ENCODE results near the gene RNU6-9.
"Not testable (repeated sequence)": the region's sequence is repeated elsewhere in the genome, so short reads cannot be mapped to it uniquely, and the experiment has no call there.

RNU6-9 gene

DNA sequence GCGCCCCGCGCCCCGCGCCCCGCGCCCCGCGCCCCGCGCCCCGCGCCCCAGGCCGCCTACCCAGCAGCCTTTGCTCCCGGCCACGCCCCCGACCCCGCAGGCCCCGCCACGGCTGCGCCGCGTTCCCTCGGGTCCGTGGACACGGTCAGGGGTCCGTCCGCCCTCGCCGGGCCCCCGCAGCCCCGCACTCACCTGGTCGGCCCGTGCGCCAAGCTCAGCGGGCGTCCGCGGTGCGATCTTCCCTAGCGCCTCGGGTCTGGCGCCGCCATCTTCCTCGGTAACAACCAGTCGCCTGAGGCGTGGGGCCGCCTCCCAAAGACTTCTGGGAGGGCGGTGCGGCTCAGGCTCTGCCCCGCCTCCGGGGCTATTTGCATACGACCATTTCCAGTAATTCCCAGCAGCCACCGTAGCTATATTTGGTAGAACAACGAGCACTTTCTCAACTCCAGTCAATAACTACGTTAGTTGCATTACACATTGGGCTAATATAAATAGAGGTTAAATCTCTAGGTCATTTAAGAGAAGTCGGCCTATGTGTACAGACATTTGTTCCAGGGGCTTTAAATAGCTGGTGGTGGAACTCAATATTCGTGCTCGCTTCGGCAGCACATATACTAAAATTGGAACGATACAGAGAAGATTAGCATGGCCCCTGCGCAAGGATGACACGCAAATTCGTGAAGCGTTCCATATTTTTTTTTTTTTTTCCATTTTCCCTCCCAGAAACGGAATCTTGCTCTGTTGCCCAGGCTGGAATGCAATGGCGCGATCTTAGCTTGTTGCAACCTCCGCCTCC lies at the start of gene RNU6-9, which contains the start of gene MED16:
Gene RNU6-9 (plus strand): TSS at position 591 of the 796 bp plus-strand sequence.
Gene MED16 (minus strand): TSS at position 294 of the 796 bp plus-strand sequence. CDS start 2,056 bp downstream, outside the sequence.
- H3K4me3 ChIP-seq (ENCODE audit: low read depth in 1 of 2, low read length in 1 of 2) = peak within 1 kb of the TSS; percentile 82 to 84

DNA sequence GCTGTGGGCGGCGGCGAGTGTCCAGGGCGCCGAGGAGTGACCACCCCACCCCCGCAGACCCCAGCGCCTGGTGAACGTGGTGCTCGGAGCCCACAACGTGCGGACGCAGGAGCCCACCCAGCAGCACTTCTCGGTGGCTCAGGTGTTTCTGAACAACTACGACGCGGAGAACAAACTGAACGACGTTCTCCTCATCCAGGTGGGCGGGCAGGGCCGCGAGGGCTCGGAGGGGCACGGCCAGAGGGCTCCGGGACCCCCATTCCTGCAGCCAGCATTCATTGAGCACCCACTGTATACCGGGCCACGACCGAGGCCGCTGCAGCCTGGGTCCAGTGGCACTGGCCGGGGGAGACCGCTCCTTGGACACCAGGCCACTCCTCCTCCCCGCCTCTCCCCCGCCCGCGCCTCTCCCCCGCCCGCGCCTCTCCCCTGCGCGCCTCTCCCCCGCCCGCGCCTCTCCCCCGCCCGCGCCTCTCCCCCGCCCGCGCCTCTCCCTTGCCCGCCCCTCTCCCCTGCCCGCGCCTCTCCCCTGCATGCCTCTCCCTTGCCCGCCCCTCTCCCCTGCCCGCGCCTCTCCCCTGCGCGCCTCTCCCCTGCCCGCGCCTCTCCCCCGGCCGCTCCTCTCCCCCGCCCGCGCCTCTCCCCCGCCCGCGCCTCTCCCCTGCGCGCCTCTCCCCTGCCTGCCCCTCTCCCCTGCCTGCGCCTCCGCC lies 49.3 kb upstream of the RNU6-9 start:
- peak overlapping the region; percentile 54 to 66 for H3K4me3 ChIP-seq (ENCODE audit: low read depth in 1 of 2, low read length in 1 of 2)
- peaks cover 70% of the 10 kb centered on the region for H3K27me3 ChIP-seq
- H3K36me3 ChIP-seq = no peaks in the 10 kb centered on the region
- H3K27ac ChIP-seq = no peak overlapping the region
- H3K4me1 ChIP-seq (ENCODE audit: control insufficient read depth in 1 of 2, insufficient read depth in 1 of 2, low read depth in 1 of 2, low read length in 1 of 2) = peaks cover 55 to 68% of the 10 kb centered on the region in 2 experiments
- no peaks in the 10 kb centered on the region for H3K9me3 ChIP-seq
- TF ChIP-seq, protein P1, sequence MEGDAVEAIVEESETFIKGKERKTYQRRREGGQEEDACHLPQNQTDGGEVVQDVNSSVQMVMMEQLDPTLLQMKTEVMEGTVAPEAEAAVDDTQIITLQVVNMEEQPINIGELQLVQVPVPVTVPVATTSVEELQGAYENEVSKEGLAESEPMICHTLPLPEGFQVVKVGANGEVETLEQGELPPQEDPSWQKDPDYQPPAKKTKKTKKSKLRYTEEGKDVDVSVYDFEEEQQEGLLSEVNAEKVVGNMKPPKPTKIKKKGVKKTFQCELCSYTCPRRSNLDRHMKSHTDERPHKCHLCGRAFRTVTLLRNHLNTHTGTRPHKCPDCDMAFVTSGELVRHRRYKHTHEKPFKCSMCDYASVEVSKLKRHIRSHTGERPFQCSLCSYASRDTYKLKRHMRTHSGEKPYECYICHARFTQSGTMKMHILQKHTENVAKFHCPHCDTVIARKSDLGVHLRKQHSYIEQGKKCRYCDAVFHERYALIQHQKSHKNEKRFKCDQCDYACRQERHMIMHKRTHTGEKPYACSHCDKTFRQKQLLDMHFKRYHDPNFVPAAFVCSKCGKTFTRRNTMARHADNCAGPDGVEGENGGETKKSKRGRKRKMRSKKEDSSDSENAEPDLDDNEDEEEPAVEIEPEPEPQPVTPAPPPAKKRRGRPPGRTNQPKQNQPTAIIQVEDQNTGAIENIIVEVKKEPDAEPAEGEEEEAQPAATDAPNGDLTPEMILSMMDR (IDR thresholded peaks at IDR 0.05) = no peak

More for the DNA sequence above, at the start of gene RNU6-9, which contains the start of gene MED16:
- Histone ChIP-seq H3K27me3 (no peaks in the 10 kb centered on the region), H3K9me3 (no peaks in the 10 kb centered on the region), H3K4me1 (ENCODE audit: control insufficient read depth in 1 of 2, insufficient read depth in 1 of 2, low read depth in 1 of 2, low read length in 1 of 2) (peaks cover 21 to 23% of the 10 kb centered on the region in 2 experiments), H3K36me3 (peaks cover 54% of the 10 kb centered on the region), H3K27ac (peak within 1 kb of the TSS; percentile 94)
- TF ChIP-seq, protein P1 (IDR thresholded peaks at IDR 0.05) = peak; percentile 49

DNA sequence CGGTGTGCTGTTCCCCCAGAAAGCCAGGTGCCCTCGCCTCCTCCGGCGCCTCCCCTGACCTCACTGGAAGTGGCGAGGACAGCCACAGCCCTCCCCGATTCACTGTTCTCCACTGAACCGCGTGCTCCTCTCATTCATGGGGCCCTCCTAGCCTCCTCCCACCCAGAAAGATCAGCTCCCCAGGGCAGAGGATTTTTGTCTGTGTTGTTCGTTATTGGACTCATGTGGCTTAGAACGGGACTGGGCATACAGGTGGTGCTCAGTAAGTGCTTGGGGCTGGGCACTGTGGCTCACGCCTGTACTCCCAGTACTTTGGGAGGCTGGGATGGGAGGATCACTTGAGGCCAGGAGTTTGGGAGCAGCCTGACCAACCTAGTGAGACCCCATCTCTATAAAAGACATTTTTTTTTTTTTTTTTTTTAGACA lies 48.7 kb upstream of the RNU6-9 start:
- TF ChIP-seq, protein P1 (IDR thresholded peaks at IDR 0.05) = no peak

DNA sequence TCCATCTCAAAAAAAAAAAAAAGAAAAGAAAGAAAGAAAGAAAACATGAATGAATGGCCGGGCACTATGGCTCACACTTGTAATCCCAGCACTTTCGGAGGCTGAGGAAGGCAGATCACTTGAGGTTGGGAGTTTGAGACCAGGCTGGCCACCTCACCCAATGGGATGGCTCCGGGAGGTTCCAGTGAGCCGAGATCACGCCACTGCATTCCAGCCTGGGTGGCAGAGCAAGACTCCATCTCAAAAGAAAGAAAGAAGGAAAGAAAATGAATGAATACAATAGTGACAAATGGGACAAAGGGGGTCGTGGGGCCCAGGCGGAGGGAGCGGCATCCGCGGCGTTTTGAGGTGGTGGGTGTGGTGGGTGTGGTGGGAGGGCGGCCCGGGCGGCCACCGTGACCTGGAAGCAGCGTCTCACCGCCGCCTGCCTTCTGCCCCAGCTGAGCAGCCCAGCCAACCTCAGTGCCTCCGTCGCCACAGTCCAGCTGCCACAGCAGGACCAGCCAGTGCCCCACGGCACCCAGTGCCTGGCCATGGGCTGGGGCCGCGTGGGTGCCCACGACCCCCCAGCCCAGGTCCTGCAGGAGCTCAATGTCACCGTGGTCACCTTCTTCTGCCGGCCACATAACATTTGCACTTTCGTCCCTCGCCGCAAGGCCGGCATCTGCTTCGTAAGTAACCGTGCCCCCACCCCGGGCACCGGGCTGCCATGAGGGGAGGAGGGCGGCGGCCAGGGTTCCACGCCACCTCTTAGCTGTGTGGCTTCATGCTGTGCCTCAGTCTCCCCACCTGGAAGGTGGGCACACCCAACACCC lies 47.4 kb upstream of the RNU6-9 start:
- Histone ChIP-seq H3K4me1 (ENCODE audit: control insufficient read depth in 1 of 2, insufficient read depth in 1 of 2, low read depth in 1 of 2, low read length in 1 of 2) (peaks cover 49 to 59% of the 10 kb centered on the region in 2 experiments), H3K27me3 (peaks cover 82% of the 10 kb centered on the region), H3K36me3 (no peaks in the 10 kb centered on the region), H3K9me3 (no peaks in the 10 kb centered on the region), H3K4me3 (ENCODE audit: low read depth in 1 of 2, low read length in 1 of 2) (no peak overlapping the region), H3K27ac (no peak overlapping the region)
- TF ChIP-seq, protein P1 (IDR thresholded peaks at IDR 0.05) = no peak

More for the DNA sequence above, 48.7 kb upstream of the RNU6-9 start:
- H3K4me1 ChIP-seq (ENCODE audit: control insufficient read depth in 1 of 2, insufficient read depth in 1 of 2, low read depth in 1 of 2, low read length in 1 of 2) = peaks cover 51 to 63% of the 10 kb centered on the region in 2 experiments
- H3K4me3 ChIP-seq (ENCODE audit: low read depth in 1 of 2, low read length in 1 of 2) = no peak overlapping the region
- peaks cover 74% of the 10 kb centered on the region for H3K27me3 ChIP-seq
- no peak overlapping the region for H3K27ac ChIP-seq
- H3K36me3 ChIP-seq = no peaks in the 10 kb centered on the region
- no peaks in the 10 kb centered on the region for H3K9me3 ChIP-seq

DNA sequence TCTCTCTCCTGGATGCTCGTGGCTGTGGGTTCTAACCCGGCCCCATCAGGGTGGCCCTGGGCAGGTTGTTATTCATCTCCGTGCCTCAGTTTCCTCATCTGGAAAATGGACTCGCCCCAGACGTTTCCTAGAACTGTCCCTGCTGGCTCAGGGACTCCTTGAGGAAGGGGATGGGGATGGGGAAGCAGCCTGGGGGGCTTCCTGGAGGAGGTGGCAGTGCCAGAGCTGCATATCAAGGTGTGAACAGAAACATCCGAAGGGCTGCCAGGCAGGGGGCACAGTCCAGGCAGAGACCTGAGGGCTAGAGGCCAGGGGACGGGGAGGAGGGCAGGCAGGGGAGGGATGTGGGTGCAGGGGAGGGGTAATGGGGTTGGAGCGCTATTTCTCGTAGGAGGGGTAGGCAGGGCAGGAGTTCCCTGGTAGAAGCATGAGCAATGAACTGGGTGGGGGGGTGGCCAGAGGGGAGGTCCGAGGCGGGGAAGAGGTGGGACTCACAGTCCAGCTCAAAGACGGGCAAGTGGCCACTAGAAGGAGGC lies 44.8 kb upstream of the RNU6-9 start:
- H3K27me3 ChIP-seq = peaks cover 92% of the 10 kb centered on the region

DNA sequence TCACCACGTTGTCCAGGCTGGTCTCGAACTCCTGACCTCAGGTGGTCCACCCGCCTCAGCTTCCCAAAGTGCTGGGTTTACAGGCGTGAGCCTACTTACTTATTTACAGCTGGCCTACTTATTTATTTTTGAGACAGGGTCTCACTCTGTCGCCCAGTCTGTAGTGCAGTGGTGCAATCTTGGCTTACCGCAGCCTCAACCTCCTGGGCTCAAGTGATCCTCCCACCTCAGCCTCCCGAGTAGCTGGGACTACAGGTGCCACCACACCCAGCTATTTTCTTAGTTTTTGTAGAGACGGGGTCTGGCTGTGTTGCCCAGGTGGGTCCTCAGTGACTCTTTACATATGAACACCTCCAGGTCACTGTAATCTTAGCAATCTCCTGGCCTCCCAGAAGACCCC lies 44.1 kb upstream of the RNU6-9 start:
- Histone ChIP-seq H3K4me1 (ENCODE audit: control insufficient read depth in 1 of 2, insufficient read depth in 1 of 2, low read depth in 1 of 2, low read length in 1 of 2) (peaks cover 56 to 64% of the 10 kb centered on the region in 2 experiments), H3K27me3 (peaks cover 90% of the 10 kb centered on the region)
- H3K4me3 ChIP-seq (ENCODE audit: low read depth in 1 of 2, low read length in 1 of 2); H3K36me3 ChIP-seq; H3K9me3 ChIP-seq; H3K27ac ChIP-seq: not testable (repeated sequence)

More for the DNA sequence above, 44.8 kb upstream of the RNU6-9 start:
- H3K4me1 ChIP-seq (ENCODE audit: control insufficient read depth in 1 of 2, insufficient read depth in 1 of 2, low read depth in 1 of 2, low read length in 1 of 2) = peaks cover 61 to 70% of the 10 kb centered on the region in 2 experiments
- TF ChIP-seq, protein P1 (IDR thresholded peaks at IDR 0.05) = no peak
- no peaks in the 10 kb centered on the region for H3K36me3 ChIP-seq
- no peaks in the 10 kb centered on the region for H3K9me3 ChIP-seq
- no peak overlapping the region for H3K27ac ChIP-seq
- H3K4me3 ChIP-seq (ENCODE audit: low read depth in 1 of 2, low read length in 1 of 2) = no peak overlapping the region

Data from neutrophil (primary cell).